ENCODE data around the gene HDAC10. TPM values are rescaled to one million over a fixed set of nuclear protein-coding genes. Genes with fewer than 3 reads are reported as not detected.
A peak's percentile ranks its signal among the peaks of the same experiment; 100 is the strongest.
"Not testable (repeated sequence)": the region's sequence is repeated elsewhere in the genome, so short reads cannot be mapped to it uniquely, and the experiment has no call there.

The HDAC10 gene
- total RNA-seq, 1 experiment from 2014 or later = 45.0 TPM

DNA sequence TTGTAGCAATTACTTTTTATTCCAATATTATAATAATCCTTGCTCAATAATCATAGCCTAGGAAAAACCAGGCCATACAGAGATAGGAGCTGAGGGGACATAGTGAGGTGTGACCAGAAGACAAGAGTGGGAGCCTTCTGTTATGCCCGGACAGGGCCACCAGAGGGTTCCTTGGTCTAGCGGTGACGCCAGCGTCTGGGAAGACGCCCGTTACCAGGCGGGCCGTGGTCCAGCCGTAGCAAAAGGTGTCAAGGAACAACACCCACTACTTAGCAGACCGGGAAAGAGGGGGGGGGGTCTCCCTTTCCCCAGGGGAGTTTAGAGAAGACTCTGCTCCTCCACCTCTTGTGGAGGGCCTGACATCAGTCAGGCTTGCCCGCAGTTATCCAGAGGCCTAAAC, 22.3 kb upstream of the HDAC10 start:
- H3K4me3 Mint-ChIP-seq; H2BK5ac ChIP-seq (ENCODE audit: insufficient read length, low read length); H4K91ac ChIP-seq (ENCODE audit: insufficient read length, low read depth, low read length); H4K8ac ChIP-seq (replicated peaks; ENCODE audit: insufficient read length, low read depth, low read length); H3K9me3 ChIP-seq (ENCODE audit: control insufficient read depth, low read depth, low read length); H3K23me2 ChIP-seq (ENCODE audit: insufficient read length, low read depth, low read length, poor library complexity, severe bottlenecking); H3K79me1 ChIP-seq (ENCODE audit: insufficient read depth, low read depth, low read length, poor library complexity, severe bottlenecking); H2BK12ac ChIP-seq (ENCODE audit: insufficient read length, low read depth, low read length); H3K27ac Mint-ChIP-seq; H4K20me1 ChIP-seq (ENCODE audit: control insufficient read depth, insufficient read depth, insufficient read length); DNase-seq; H3K18ac ChIP-seq (ENCODE audit: insufficient read length, low read depth, low read length); H3K23ac ChIP-seq (ENCODE audit: insufficient read length, low read depth, low read length); H3T11ph ChIP-seq (ENCODE audit: low read length); H3K4me1 ChIP-seq (ENCODE audit: insufficient read depth, low read length); H3K9ac ChIP-seq (ENCODE audit: extremely low read depth, insufficient read length, low read length); H3K27ac ChIP-seq (ENCODE audit: insufficient read length, low read depth, low read length); H3K56ac ChIP-seq (ENCODE audit: insufficient read length, low read depth, low read length); H3K4ac ChIP-seq (ENCODE audit: low read depth, low read length); H2AFZ ChIP-seq (ENCODE audit: low read length); H2BK20ac ChIP-seq (ENCODE audit: low read depth, low read length, poor library complexity, severe bottlenecking); H4K5ac ChIP-seq (ENCODE audit: insufficient read length, low read depth, low read length); H2BK120ac ChIP-seq (ENCODE audit: low read depth, low read length, poor library complexity, severe bottlenecking); H2BK15ac ChIP-seq (ENCODE audit: low read depth, low read length); H3K79me2 ChIP-seq (ENCODE audit: insufficient read depth, low read length); H2AK5ac ChIP-seq (ENCODE audit: insufficient read length, low read length); H3K4me2 ChIP-seq (ENCODE audit: insufficient read depth, insufficient read length, low read length); H3K14ac ChIP-seq (ENCODE audit: insufficient read depth, low read length): not testable (repeated sequence)
- Mint-ChIP-seq H3K27me3 (ENCODE audit: low read depth) (peaks cover 33% of the 10 kb centered on the region), H3K9me3 (peaks cover 8 to 13% of the 10 kb centered on the region in 2 experiments), H3K4me1 (peaks cover 2 to 12% of the 10 kb centered on the region in 2 experiments; a peak in 3 of 4 replicates), H3K36me3 (ENCODE audit: insufficient read depth in 1 of 3, low read depth in 3 of 3) (peaks cover 25 to 42% (median 34%) of the 10 kb centered on the region in 3 experiments)
- WGBS (ENCODE audit: extremely low coverage, insufficient read length, low lambda C conversion rate) = no CpG with 5 or more reads among the region's 11 CpGs
- TF ChIP-seq, protein P1, sequence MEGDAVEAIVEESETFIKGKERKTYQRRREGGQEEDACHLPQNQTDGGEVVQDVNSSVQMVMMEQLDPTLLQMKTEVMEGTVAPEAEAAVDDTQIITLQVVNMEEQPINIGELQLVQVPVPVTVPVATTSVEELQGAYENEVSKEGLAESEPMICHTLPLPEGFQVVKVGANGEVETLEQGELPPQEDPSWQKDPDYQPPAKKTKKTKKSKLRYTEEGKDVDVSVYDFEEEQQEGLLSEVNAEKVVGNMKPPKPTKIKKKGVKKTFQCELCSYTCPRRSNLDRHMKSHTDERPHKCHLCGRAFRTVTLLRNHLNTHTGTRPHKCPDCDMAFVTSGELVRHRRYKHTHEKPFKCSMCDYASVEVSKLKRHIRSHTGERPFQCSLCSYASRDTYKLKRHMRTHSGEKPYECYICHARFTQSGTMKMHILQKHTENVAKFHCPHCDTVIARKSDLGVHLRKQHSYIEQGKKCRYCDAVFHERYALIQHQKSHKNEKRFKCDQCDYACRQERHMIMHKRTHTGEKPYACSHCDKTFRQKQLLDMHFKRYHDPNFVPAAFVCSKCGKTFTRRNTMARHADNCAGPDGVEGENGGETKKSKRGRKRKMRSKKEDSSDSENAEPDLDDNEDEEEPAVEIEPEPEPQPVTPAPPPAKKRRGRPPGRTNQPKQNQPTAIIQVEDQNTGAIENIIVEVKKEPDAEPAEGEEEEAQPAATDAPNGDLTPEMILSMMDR (conservative IDR thresholded peaks at IDR 0.05) = peak; percentile 28; the same call in 1 of the 3 replicates
- peaks cover 11% of the 10 kb centered on the region; the same call in 1 of the 2 replicates for H3K27me3 ChIP-seq (ENCODE audit: insufficient read depth, low read length)

All from H9 (cell line).